OCI-LY1 (cell line): Measurements from ENCODE around the gene ATP8B1.
"Not testable (repeated sequence)": the region's sequence is repeated elsewhere in the genome, so short reads cannot be mapped to it uniquely, and the experiment has no call there.

Experiments used
- H2AFZ ChIP-seq: fragments of 200-600 bp; sonication (generic), shearing (Covaris generic); 2 replicates; pipeline ENCODE4 v1.6.0; 2014; ENCODE audit warnings: antibody characterized with exemption, mild to moderate bottlenecking, low read length
- H3F3A ChIP-seq: fragments of 200-600 bp; sonication (generic), shearing (Covaris generic); 2 replicates; pipeline ENCODE4 v1.6.0; 2014; ENCODE audit warnings: mild to moderate bottlenecking, antibody characterized with exemption, low read length, moderate library complexity; ENCODE audit not compliant: insufficient read depth
- H3K27ac ChIP-seq: fragments of 200-600 bp; sonication (generic); 2 replicates; pipeline ENCODE4 v1.5.1; 2014; ENCODE audit warnings: low read length, mixed run types, mild to moderate bottlenecking, low read depth; ENCODE audit not compliant: poor library complexity, severe bottlenecking
- H3K27me3 ChIP-seq: fragments of 200-600 bp; sonication (generic); 2 replicates; pipeline ENCODE4 v1.6.0; 2014; ENCODE audit warnings: antibody characterized with exemption, mild to moderate bottlenecking, low read length, moderate library complexity; ENCODE audit not compliant: insufficient read depth
- H3K36me3 ChIP-seq: fragments of 200-600 bp; sonication (generic); 2 replicates; pipeline ENCODE4 v1.6.1; 2014; ENCODE audit warnings: mild to moderate bottlenecking, antibody characterized with exemption, low read length, moderate library complexity, mixed read lengths; ENCODE audit not compliant: insufficient read depth
- H3K4me1 ChIP-seq: fragments of 200-600 bp; sonication (generic); 2 replicates; pipeline ENCODE4 v1.5.1; 2014; ENCODE audit warnings: mild to moderate bottlenecking, low read length, moderate library complexity; ENCODE audit not compliant: insufficient read depth, severe bottlenecking
- H3K4me2 ChIP-seq: fragments of 200-600 bp; sonication (generic), shearing (Covaris generic); 2 replicates; pipeline ENCODE4 v1.6.1; 2014; ENCODE audit warnings: low read length
- H3K4me3 ChIP-seq: fragments of 200-600 bp; sonication (generic); 2 replicates; pipeline ENCODE4 v1.5.1; 2014; ENCODE audit warnings: low read length, low read depth, mild to moderate bottlenecking, mixed read lengths; ENCODE audit not compliant: poor library complexity, severe bottlenecking
- H3K79me2 ChIP-seq: fragments of 200-600 bp; shearing (Covaris generic); 2 replicates; pipeline ENCODE4 v1.6.1; 2016; ENCODE audit warnings: mixed run types, low read length, mixed read lengths; ENCODE audit not compliant: insufficient read depth
- H3K9ac ChIP-seq: fragments of 200-600 bp; sonication (generic), shearing (Covaris generic); 2 replicates; pipeline ENCODE4 v1.6.1; 2014; ENCODE audit warnings: mild to moderate bottlenecking, low read length, mixed read lengths
- H3K9me2 ChIP-seq: fragments of 200-600 bp; sonication (generic), shearing (Covaris generic); 2 replicates; pipeline ENCODE4 v1.6.1; 2014; ENCODE audit warnings: low read depth, mild to moderate bottlenecking, low read length, mixed read lengths
- H3K9me3 ChIP-seq: fragments of 200-600 bp; shearing (Covaris generic); 2 replicates; pipeline ENCODE4 v1.6.1; 2014; ENCODE audit warnings: low read length, mixed read lengths
- H4K20me1 ChIP-seq: fragments of 200-600 bp; sonication (generic), shearing (Covaris generic); 2 replicates; pipeline ENCODE4 v1.6.0; 2016; ENCODE audit warnings: mild to moderate bottlenecking, low read length; ENCODE audit not compliant: insufficient read depth
- EZH2 ChIP-seq: fragments of 200-600 bp; sonication (generic), shearing (Covaris generic); IDR thresholded peaks from 2 replicates; pipeline ENCODE4 v1.8.0; 2017; ENCODE audit warnings: borderline replicate concordance, mixed run types, mild to moderate bottlenecking, antibody characterized with exemption, low read length, moderate library complexity, mixed read lengths
- TF ChIP-seq, protein P1 (sequence below): fragments of 200-600 bp; sonication (generic), shearing (Covaris generic); IDR thresholded peaks from 2 replicates; pipeline ENCODE4 v1.5.1; 2017; ENCODE audit warnings: mild to moderate bottlenecking, antibody characterized with exemption, low read length, moderate library complexity, mixed read lengths

Gene ATP8B1

DNA sequence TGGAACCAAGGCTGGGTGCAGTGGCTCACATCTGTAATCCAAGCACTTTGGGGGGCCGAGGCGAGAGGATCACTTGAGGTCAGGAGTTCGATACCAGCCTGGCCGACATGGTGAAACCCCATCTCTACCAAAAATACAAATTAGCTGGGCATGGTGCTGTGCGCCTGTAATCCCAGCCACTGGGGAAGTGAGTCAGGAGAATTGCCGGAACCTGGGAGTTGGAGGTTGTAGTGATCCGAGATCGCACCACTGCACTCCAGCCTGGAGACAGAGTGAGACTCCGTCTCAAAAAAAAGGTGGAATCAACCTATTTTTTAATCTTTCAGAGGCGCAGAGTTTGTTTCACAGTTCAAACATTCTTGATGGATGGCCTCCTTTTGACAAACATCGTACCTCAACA is 24.5 kb upstream of the ATP8B1 start:
- H3K79me2 ChIP-seq = no peaks in the 10 kb centered on the region
- H3F3A ChIP-seq = no peaks in the 10 kb centered on the region
- no peaks in the 10 kb centered on the region; the same call in 1 of the 2 replicates for H3K27me3 ChIP-seq
- TF ChIP-seq EZH2 = no peak
- no peak overlapping the region for H3K4me3 ChIP-seq
- H3K9ac ChIP-seq = no peak overlapping the region
- no peaks in the 10 kb centered on the region for H3K9me2 ChIP-seq
- H4K20me1 ChIP-seq = no peaks in the 10 kb centered on the region
- H3K36me3 ChIP-seq = no peaks in the 10 kb centered on the region
- no peak overlapping the region for H2AFZ ChIP-seq
- H3K4me2 ChIP-seq = no peak overlapping the region
- H3K27ac ChIP-seq = no peak overlapping the region
- H3K4me1 ChIP-seq = no peaks in the 10 kb centered on the region
- no peaks in the 10 kb centered on the region for H3K9me3 ChIP-seq

- H3K9me3 ChIP-seq = no peaks in the 10 kb centered on the region
- no peak overlapping the region for H3K27ac ChIP-seq
- no peak overlapping the region for H3K4me3 ChIP-seq
- H2AFZ ChIP-seq = no peak overlapping the region
- no peaks in the 10 kb centered on the region for H3F3A ChIP-seq
- no peaks in the 10 kb centered on the region for H3K36me3 ChIP-seq
- H3K9ac ChIP-seq = no peak overlapping the region
- no peak overlapping the region for H3K4me2 ChIP-seq
- no peaks in the 10 kb centered on the region for H3K9me2 ChIP-seq
- no peaks in the 10 kb centered on the region for H4K20me1 ChIP-seq
- H3K79me2 ChIP-seq = no peaks in the 10 kb centered on the region
- no peaks in the 10 kb centered on the region for H3K4me1 ChIP-seq
- TF ChIP-seq, protein P1, sequence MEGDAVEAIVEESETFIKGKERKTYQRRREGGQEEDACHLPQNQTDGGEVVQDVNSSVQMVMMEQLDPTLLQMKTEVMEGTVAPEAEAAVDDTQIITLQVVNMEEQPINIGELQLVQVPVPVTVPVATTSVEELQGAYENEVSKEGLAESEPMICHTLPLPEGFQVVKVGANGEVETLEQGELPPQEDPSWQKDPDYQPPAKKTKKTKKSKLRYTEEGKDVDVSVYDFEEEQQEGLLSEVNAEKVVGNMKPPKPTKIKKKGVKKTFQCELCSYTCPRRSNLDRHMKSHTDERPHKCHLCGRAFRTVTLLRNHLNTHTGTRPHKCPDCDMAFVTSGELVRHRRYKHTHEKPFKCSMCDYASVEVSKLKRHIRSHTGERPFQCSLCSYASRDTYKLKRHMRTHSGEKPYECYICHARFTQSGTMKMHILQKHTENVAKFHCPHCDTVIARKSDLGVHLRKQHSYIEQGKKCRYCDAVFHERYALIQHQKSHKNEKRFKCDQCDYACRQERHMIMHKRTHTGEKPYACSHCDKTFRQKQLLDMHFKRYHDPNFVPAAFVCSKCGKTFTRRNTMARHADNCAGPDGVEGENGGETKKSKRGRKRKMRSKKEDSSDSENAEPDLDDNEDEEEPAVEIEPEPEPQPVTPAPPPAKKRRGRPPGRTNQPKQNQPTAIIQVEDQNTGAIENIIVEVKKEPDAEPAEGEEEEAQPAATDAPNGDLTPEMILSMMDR = no peak
- TF ChIP-seq EZH2 = no peak
- H3K27me3 ChIP-seq = no peaks in the 10 kb centered on the region
These were observed 23.1 kb upstream of the ATP8B1 start for GRCh38 chr18:57826252-57826651.

DNA sequence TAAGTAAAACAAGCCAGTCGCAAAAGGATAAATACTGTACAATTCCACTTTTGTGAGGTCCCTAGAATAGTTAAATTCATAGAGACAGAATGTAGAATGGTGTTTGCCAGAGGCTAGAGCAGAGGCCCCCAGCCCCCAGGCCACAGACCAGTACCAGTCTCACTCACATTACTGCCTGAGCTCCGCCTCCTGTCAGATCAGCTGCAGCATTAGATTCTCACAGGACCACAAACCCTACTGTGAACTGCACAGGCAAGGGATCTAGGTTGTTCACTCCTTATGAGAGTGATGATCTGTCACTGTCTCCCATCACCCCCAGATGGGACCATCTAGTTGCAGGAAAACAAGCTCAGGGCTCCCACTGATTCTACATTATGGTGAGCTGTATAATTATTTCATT is 17.5 kb upstream of the ATP8B1 start:
- H3F3A ChIP-seq, H3K36me3 ChIP-seq, H3K79me2 ChIP-seq, H3K9me2 ChIP-seq, H4K20me1 ChIP-seq, H3K27me3 ChIP-seq, H3K4me3 ChIP-seq, H3K9ac ChIP-seq, H3K4me2 ChIP-seq, H2AFZ ChIP-seq, H3K9me3 ChIP-seq, H3K4me1 ChIP-seq, H3K27ac ChIP-seq: not testable (repeated sequence)

GRCh38 chr18:57819671-57820460 is 16.8 kb upstream of the ATP8B1 start:
- Histone ChIP-seq H3K27ac (no peak overlapping the region), H3K9ac (no peak overlapping the region), H3K4me2 (no peak overlapping the region), H2AFZ (no peak overlapping the region), H3K79me2 (no peaks in the 10 kb centered on the region), H3F3A (no peaks in the 10 kb centered on the region), H3K36me3 (no peaks in the 10 kb centered on the region), H3K9me2 (no peaks in the 10 kb centered on the region), H3K4me1 (no peaks in the 10 kb centered on the region), H3K9me3 (no peaks in the 10 kb centered on the region), H4K20me1 (no peaks in the 10 kb centered on the region), H3K27me3 (no peaks in the 10 kb centered on the region), H3K4me3 (no peak overlapping the region)
- TF ChIP-seq, protein P1 = no peak
- TF ChIP-seq EZH2 = no peak
